Adrenal gland (tissue), 5 donors: Measurements from ENCODE around the gene ARHGEF28.

Experiments
- CTCF ChIP-seq, 6 experiments: fragments of 450-650 bp in 4 of 6; fragments of 200-600 bp in 2 of 6; sonication (generic) in 1 of 6; IDR thresholded peaks; 1 replicate in 5 of 6; 2 replicates in 1 of 6; pipeline versions ENCODE4 v1.5.1 to v1.8.0; 2016 to 2021; ENCODE audit warnings: antibody characterized with exemption in 6 of 6, mild to moderate bottlenecking in 2 of 6, moderate library complexity in 1 of 6
- POLR2A ChIP-seq, 2 donors: fragments of 450-650 bp; IDR thresholded peaks; one replicate each; pipeline ENCODE4 v1.6.1; 2017; ENCODE audit warnings: antibody characterized with exemption in 2 of 2, mild to moderate bottlenecking in 2 of 2, moderate library complexity in 1 of 2
- donor health status: DM: no; HTN: no; CAD: no.

GRCh38 chr5:73865315-73865714 is 239.3 kb downstream of the ARHGEF28 start:
- TF ChIP-seq CTCF (IDR thresholded peaks at IDR 0.05), result no peak
- TF ChIP-seq POLR2A (IDR thresholded peaks at IDR 0.05), result no peak
